Non-pigmented ciliary epithelial cell (primary cell): ENCODE measurements around the gene SLC9A9.
A peak's percentile ranks its signal among the peaks of the same experiment; 100 is the strongest.
"Not testable (repeated sequence)": the region's sequence is repeated elsewhere in the genome, so short reads cannot be mapped to it uniquely, and the experiment has no call there.

Source experiments
- DNase-seq: peaks from one replicate; pipeline ENCODE4 v3.0.0-alpha.2; 2010; ENCODE audit warnings: low read depth

The SLC9A9 gene

DNA sequence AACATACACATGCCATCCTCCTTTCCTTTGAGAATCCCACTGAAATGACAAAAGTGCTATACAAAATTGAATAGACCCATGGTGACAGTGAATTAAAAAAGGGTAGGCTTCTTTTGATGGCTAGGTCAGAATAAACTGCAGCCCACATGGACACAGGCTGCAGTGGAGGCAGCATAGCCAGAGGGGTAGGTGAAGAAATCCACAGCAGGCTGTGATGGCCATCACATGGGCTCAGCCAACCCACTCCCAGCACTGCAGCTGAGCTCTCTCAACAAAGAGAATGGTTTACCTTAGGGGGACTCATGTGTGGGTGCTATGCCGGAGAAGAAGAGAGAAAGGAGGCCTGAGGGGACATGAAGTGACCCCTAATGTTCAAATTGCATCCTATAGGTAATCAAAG lies 397.6 kb downstream of the SLC9A9 start:
- no peak for DNase-seq

DNA sequence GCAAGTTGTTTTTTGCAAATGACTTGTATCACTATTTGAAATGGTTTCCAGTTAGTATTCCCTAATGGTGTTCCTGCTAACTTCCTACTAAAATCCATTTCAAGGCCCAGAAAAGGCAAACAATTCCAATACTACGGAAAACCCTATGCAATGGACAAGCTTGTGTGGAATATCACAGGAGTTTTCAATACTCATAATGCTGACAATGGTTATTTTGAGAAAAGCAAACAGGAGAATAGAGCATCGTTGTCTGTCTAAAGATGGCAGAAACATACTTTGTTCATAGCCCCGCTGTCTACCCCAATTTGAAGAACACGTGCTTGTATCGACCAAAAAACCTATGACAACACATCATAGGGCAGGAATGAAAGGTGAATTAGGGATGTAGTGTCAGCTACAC lies 400.8 kb downstream of the SLC9A9 start:
- no peak for DNase-seq

DNA sequence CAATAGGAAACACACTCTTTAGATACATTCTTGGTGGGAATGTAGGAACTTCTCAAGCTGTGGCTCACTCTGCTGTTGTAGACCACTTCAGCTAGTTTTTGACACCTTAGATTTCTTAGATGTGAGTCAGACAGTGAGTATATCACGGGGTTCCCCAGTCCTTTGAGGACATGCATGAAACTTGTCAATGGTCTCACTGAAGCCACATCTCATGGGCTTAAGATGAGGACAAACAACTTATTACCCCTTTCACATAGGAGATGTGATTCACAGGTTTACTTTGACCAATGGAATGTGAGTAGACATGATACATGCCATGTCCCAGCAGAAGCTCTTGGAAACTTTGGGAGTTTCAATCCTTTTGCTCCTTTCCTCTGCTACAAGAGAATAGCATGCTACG lies 403.1 kb downstream of the SLC9A9 start:
- no peak for DNase-seq

DNA sequence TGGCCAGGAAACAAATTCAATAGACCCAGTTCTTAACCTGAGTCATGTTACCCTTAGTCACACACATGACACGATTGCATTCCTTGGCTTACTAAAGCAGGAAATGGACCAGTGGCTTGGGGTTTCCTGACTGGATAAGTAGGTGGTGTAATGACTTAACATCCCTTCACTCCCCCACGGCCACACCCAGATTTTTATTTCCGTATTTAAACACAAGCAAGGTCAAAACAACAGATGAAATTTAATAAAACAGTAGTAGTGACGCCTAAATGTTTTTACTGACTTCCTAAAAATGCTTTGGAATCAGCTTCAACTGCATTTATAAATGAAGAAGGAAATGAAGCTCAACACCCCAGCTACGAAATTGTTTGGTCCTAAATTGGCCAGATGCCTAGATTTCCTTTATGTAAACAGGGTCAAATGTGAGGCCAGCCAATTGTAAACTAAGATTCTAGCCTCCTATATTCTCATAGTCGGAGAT lies 404.4 kb downstream of the SLC9A9 start:
- DNase-seq = peak; percentile 99

DNA sequence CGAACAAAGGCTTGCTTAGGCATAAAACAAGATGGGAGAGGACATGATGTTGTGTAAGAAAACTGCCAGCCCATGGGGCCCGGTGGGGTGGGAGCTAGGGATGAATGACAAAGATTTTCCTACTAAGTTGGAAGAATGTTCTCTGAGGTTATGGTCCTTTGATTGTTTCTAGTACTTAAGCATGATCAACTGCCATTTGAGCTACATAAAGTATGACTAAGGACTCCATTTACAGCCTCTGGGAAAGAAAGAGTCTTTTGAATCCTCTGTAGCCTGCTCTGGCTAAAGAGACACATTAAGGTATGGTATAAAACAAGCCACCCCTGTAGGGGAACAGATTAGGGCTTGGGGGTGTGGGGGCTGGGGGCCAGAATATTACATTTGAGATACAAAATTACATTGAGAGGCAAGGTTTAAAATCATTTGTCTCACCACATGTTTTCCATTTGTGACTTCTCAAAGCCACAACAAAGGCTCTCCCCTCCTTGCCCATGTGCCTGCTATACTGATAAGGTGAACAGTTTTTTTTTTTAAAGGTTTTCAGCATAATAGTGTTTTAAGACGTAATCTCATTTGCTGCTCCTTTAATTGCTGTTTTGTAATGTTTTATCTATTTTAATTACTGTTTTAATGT lies 405.3 kb downstream of the SLC9A9 start:
- DNase-seq = no peak

DNA sequence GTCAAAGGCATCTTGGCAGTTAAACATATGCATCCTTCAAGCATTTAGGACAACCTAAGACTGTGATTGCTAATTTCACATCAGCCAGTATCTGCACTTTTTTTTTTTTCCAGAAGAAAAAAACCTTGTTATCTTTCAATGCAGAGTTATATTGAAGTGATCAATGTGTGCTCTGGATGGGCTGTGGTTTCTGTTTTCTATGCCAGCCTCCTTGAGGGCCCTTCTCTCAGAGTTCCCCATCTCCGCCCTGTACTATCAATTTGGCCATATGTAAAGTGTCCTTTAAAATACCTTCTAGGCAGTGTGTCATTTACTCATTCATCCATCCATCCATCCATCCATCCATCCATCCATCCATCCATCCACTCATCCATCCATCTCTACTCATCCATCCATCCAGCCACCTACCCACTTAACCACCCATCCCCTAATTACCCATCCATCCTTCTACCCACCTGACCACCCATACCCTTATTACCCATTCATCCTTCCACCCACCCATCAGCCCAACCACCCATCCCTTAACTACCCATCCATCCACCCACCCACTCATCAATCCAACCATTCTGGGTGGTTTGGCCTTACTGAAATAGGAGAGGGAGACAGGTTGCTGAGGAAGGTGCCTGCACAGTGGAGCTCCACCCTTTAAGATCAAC lies 406.6 kb downstream of the SLC9A9 start:
- DNase-seq = no peak

DNA sequence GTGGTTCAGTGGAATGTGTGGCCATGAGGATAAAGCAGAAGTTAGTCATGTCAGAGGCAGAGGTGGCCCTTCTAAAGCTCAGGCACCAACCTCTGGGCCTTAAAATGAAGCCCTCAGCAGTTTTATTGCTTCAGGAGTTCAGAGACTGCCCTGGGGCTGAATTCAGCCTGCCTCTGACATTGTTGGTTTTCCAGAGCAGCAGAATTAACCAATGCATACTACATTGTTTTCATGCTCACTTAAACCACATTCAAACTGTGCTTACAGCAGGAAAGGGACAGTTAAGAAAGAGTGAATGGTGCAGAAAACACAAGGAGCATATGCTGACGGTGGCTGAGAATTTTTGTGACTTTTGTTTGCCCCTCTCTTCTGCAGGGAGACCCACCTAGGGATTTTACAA lies 408.5 kb downstream of the SLC9A9 start:
- no peak for DNase-seq

DNA sequence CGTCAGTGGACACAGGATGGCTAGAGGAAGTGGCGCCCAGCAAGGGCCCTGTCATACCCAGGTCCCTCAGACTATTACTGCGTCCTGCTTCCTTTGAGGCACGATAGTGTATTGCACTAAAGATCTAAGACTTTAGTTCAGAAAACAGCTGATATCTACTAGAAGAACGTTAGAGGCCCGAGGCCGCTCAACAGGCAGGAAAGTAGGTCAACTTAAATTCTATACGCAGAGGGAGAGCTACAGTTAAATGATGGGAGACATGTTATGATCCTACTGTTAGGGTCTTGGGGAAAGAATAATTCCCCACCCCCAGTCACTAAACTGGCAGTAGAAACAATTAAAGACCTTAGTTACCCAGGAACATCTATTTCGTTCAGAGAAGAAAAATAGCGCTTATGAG lies 410.9 kb downstream of the SLC9A9 start:
- DNase-seq = no peak

DNA sequence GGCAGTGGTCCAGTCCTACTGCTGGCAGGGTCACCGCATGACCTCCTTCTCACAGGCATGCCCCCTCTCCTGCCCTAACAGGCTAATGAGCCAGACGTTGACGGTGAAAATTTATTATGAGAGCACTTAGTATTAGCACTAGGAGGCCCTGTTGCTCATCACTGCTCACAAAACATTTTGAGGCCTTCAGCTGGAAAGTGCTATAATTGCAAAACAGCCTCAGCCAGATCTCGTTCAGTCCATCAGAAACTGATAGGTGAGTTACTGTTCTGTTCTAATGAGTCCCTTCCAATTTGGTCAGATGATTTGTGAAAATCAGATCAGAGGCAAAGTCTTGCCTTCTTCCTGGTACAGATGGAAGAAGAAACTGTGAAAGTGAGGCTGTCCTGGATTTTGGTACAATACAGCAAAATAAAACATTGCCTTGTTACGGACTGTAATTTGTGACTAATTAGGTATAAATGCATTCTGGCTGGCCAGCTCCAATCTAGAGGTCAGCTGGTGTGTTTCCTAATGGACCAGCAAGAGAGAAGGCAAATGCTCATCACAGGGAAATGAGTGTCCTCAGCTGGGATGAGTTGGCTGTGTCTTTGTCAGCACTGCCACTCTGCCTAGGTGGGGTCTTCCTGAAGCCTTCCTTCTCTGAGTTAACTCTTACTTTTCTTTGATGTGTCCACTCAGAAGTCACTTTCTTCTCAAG lies 411.9 kb downstream of the SLC9A9 start:
- DNase-seq = no peak

DNA sequence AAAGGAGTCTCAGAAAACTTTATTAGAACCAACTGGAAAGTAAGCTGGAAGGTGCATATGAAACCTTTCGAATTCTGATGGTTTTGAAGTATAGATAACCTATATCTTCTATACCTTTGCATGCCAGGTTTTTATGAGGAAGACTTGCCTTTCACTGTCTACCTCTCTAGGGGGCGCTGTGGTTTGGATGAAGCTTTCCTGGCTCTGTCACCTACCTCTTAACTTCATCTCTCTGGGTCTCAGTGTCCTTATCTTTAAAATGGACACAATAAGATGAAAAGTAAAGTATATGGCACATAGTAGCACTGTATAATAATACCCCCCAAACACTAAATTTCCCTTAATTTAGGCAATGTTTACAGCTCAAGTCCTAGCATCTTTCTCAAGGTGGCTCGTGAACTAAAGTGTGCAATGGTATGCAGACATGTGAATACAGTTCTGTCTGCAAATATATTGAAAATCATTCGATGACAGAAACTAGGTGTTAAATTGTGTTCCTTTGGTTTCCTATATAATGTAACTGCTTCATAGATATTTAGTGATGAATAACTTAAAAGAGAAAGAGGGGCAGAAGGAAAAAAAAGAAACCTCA lies 414.4 kb downstream of the SLC9A9 start:
- no peak for DNase-seq

DNA sequence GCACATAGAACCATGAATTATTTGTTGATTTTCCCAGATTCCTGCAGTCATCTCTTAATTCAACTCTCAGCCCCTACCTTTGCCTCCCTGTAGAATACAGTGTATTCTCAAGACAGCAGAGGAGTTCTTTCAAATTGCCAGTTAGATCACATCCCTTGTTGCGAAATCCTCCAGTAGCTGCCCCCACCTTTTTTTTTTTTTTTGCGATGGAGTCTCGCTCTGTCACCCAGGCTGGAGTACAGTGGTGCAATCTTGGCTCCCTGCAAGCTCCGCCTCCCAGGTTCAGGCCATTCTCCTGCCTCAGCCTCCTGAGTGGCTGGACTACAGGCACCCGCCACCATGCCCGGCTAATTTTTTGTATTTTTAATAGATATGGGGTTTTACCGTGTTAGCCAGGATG lies 417.0 kb downstream of the SLC9A9 start:
- DNase-seq = not testable (repeated sequence)

DNA sequence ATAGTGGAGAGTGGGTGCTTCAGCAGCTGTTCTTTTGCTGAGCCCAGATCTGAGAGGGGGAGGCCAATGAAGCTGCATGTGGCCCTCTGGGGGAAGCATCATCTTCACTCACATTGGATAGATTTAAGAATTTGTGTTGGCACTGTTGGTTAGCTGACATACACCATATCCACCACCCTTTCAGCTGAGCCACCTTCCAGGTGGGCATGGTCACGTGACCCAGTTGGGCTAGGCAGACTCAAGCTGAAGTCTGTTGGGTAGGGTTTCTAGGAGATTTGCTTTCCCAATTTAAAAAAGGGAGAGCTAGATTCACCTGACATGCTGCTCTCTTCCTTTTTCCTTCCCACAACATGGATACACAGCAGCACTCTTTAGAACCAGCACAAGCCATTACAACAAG lies 417.7 kb downstream of the SLC9A9 start:
- DNase-seq = no peak

DNA sequence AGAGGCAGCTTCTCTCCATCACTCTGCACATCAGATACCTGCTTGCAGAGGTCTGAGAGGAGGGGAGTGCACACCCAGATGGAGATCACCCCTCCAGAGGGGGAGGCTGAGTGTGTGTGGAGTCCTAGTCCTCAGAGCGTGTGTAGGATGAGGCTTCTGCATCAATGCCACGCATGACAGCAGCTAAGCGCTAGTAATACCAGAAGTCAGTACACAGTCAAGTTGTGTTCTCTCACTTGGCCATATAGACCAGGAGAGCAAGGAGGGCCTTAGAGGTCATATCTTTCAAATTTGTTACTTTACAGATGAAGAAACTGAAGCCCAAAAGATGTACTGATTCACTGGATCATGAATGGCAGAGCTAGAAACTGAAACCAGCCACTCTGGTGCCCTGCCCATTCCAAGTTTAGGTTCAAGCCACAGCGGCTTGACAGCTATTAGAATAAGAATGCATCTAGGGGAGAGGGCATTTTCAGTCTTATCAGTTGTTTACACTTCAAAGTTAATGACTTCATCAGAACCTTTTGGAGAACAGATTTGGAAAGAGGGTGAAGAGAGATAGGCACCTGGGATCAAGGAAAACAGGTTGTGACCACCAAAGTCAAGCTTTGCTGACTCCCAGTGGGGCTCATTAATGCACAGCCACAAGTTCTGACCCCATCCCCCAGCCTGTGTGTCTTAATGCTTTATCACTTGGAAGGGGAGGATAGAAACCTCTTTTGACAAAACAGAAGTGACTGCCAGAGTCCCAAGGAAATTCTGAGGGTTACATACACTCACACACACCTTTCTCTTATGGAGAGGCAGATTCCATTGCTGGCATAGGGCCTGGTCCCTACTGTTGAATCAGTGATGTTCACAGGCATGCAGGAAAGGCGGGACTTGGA lies 418.4 kb downstream of the SLC9A9 start:
- no peak for DNase-seq

DNA sequence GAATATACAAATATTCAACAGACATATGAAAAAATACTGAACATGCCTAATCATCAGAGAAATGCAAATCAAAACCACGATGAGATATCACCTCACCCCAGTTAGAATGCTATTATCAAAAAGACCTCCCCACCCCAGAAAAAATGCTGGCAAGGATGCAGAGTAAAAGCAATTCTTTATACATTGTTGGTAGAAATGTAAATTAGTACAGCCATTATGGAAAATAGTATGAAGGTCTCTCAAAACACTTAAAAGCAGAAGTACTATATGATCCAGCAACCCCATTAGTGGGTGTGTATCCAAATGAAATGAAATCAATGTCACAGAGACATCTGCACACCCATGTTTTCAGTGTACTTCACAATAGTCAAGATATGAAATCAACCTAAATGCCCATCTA lies 420.0 kb downstream of the SLC9A9 start:
- DNase-seq = no peak

DNA sequence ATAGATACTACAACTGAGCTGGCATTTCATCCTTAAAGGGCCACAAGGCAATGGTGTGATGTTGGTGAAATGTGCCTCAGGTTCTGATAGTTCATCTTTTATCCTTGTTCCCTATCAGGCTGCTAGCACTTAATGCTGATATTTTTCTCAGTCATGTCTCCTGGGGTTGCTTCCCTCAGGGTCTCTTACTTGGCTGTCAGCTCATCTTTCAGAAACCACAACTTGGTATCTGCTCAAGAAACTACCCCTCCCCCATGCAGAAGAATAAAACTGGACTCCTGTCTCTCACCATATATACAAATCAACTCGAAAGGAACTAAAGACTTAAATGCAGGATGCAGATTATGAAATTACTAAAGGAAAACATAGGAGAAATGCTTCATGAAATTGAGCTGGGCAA lies 420.6 kb downstream of the SLC9A9 start:
- DNase-seq = no peak

DNA sequence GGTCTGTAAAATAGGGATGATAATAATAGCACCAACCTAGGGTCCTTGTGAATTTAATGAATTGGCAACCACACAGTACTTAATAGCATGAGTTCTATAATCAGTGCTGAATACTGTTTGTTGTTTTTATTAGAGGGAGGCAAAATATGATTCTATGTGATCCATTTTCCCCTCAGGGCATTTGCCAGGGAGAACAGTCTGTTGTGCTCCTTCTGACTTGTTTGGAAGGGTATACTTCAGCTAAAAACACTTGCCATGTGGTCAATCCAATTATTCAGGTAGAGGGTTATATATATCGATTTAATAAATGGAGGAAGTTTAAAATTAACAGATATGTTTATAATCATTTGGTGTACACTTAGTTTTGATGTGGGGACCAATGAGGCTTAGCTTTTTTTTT lies 423.4 kb downstream of the SLC9A9 start:
- no peak for DNase-seq

DNA sequence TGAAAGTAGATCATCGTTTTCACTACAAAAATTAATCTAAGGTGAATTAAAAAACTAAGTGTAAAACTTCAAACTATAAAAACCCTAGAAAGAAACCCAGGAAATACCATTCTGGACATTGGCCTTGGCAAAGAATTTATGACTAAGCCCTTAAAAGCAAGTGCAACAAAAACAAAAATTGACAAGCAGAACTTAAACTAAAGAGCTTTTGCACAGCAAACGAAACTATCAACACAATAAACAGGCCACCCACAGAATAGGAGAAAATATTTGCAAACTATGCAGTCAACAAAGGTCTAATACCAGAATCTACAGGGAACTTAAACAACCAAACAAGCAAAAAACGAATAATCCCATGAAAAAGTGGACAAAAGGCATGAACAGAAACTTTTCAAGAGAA lies 426.7 kb downstream of the SLC9A9 start:
- DNase-seq = no peak

DNA sequence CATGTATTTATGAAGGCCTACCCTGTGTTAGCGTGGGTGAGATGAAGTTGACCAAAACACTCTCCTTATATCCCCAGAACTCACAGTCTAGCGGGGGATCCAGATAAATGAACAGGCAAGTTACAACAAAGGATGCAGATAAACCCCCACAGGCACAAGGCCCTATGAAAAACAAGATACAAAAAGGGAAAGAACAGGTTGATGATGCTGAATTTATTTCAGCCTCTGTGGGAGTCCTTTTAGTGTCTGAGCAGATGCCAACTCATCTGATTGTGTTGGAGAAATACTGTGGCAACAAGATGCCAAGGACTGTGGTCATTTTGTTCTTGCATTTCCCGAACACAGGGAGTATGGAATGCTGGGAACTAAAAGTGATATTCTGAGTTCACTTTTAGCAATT lies 428.7 kb downstream of the SLC9A9 start:
- no peak for DNase-seq

DNA sequence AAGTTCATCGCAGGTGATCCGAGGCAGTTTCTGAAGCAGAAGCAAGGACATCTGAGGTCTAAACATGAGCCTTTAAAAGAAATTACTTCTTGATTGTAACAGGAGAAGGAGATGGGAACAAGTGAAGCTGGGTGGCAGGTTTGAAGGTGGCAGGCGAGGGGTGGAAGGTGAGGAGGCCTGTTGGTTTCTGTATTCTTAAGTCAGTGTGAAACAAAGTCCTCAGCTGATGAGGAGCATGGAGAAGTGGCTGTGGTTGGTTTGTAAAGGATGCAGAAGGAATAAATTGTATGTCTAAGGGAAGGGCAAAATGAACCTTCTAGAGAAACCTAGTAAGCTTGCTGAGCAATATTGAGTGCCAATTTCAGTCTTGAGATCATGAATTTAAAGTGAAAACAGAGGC lies 429.9 kb downstream of the SLC9A9 start:
- DNase-seq = no peak

DNA sequence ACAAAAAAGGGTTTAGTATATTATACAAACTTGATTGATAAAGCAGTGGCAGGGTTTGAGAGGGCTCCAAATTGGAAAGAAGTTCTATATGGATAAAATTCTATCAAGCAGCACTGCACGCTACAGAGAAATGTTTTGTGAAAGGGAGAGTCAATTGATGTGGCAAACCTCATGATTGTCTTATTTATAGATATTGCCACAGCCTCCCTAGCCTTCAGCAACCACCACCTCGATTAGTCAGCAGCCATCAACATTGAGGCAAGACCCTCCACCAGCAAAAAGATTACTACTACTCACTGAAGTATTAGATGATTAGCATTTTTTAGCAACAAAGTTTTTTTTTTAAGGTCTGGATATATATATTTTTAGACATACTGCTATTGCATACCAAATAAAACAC lies 432.0 kb downstream of the SLC9A9 start:
- no peak for DNase-seq

DNA sequence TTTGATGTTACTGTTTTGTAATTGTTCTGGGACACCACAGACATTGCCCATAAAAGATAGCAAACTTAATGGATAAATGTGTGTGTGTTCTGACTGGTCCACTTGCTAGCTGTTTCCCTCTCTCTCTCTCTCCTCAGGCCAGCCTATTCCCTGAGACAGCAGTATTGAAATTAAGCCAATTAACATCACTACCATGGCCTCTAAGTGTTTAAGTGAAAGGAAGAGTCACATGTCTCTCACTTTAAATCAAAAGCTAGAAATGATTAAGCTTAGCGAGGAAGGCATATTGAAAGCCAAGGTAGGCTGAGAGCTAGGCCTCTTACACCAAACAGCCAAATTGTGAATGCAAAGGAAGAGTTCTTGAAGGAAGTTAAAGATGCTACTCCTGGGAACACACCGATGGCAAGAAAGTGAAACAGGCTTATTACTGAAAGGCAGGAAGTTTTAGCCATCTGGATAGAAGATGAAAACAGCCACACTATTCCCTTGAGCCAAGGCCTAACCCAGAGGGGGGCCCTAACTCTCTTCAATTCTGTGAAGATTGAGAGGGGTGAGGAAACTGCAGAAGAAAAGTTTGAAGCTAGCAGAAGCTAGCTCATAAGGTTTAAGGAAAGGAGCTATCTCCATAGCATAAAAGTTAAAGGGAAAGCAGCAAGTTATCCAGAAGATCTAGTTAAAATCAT lies 433.6 kb downstream of the SLC9A9 start:
- no peak for DNase-seq

DNA sequence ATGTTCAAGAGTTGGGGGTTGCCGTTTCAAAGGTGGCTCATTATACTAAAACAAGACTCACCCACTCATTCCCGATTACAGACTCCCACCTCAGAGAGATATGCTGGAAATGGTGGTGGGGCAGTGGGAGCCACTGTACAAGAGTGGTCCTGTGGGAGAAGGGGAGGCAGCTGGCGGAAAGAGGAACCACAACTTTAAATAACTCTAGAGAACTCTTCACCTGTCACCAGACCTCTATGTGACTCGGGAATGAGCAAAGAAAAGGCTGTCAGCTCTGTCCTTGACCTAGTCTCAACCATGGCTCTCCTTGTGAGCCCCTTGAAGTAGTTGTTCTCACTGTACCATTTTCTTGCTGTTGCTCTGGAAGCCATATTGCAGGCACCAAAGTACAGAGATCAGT lies 434.9 kb downstream of the SLC9A9 start:
- no peak for DNase-seq
